Liver (tissue), 9 donors: ENCODE data around the gene PDK2. TPM values are rescaled to one million over a fixed set of nuclear protein-coding genes. Genes with fewer than 3 reads are reported as not detected.

ENCODE experiments used
- DNase-seq: peaks from one replicate; pipeline ENCODE4 v3.0.0-alpha.2; 2017; ENCODE audit warnings: low spot score
- H3K27ac ChIP-seq, 2 donors: one replicate each; pipeline ENCODE4 v1.7.0; 2013; ENCODE audit warnings: inconsistent platforms in 2 of 2, low read length in 2 of 2, control low read depth in 1 of 2, low read depth in 1 of 2, mild to moderate bottlenecking in 1 of 2
- H3K27me3 ChIP-seq, 4 donors: one replicate each; pipeline versions ENCODE4 v1.6.1 to v1.7.0; 2013; ENCODE audit warnings: low read length in 3 of 4, inconsistent platforms in 1 of 4, mild to moderate bottlenecking in 1 of 4, moderate library complexity in 1 of 4; ENCODE audit not compliant: control insufficient read depth in 4 of 4, insufficient read depth in 4 of 4
- H3K36me3 ChIP-seq, 4 donors: one replicate each; pipeline versions ENCODE4 v1.6.1 to v1.7.0; 2013; ENCODE audit warnings: low read length in 3 of 4, mild to moderate bottlenecking in 3 of 4, low read depth in 1 of 4, moderate library complexity in 1 of 4; ENCODE audit not compliant: control insufficient read depth in 4 of 4, insufficient read depth in 3 of 4
- H3K4me1 ChIP-seq, 4 donors: one replicate each; pipeline versions ENCODE4 v1.6.1 to v1.7.0; 2013; ENCODE audit warnings: low read length in 3 of 4, mild to moderate bottlenecking in 3 of 4, moderate library complexity in 1 of 4; ENCODE audit not compliant: control insufficient read depth in 4 of 4, insufficient read depth in 4 of 4
- H3K4me3 ChIP-seq, 3 donors: one replicate each; pipeline versions ENCODE4 v1.6.1 to v1.7.0; 2013; ENCODE audit warnings: low read length in 3 of 3, control low read depth in 1 of 3, low read depth in 1 of 3, mild to moderate bottlenecking in 1 of 3
- H3K9ac ChIP-seq, 2 donors: one replicate each; pipeline ENCODE4 v1.7.0; 2013; ENCODE audit warnings: low read length in 2 of 2, mild to moderate bottlenecking in 2 of 2, moderate library complexity in 2 of 2, control low read depth in 1 of 2, low read depth in 1 of 2
- H3K9me3 ChIP-seq, 4 donors: one replicate each; pipeline versions ENCODE4 v1.6.1 to v1.7.0; 2013; ENCODE audit warnings: low read length in 3 of 4; ENCODE audit not compliant: control insufficient read depth in 4 of 4
- ATF3 ChIP-seq: IDR thresholded peaks from 2 replicates; pipeline ENCODE4 v1.6.1; 2016; ENCODE audit warnings: antibody characterized with exemption
- CTCF ChIP-seq: fragments of 150-350 bp; IDR thresholded peaks from 2 replicates; pipeline ENCODE4 v1.5.1; 2017; ENCODE audit warnings: improper control_type of control experiment, low read depth, low read length; ENCODE audit not compliant: missing input control
- EGR1 ChIP-seq, 2 donors: IDR thresholded peaks; 2 replicates each; pipeline ENCODE4 v1.6.1; 2016 to 2018; ENCODE audit warnings: antibody characterized with exemption in 2 of 2, low read depth in 2 of 2
- FOXA1 ChIP-seq: IDR thresholded peaks from 2 replicates; pipeline ENCODE4 v1.6.1; 2016; ENCODE audit warnings: antibody characterized with exemption
- FOXA2 ChIP-seq: IDR thresholded peaks from 2 replicates; pipeline ENCODE4 v1.6.1; 2016; ENCODE audit warnings: antibody characterized with exemption
- GABPA ChIP-seq, 2 donors: IDR thresholded peaks in 1 of 2; conservative IDR thresholded peaks in 1 of 2; 2 replicates each; pipeline ENCODE4 v1.6.1; 2016; ENCODE audit warnings: antibody characterized with exemption in 2 of 2, mild to moderate bottlenecking in 1 of 2, moderate library complexity in 1 of 2
- HNF4A ChIP-seq, 2 donors: conservative IDR thresholded peaks; 2 replicates each; pipeline ENCODE4 v1.6.1; 2016; ENCODE audit warnings: antibody characterized with exemption in 2 of 2, mild to moderate bottlenecking in 2 of 2
- HNF4G ChIP-seq: IDR thresholded peaks from 2 replicates; pipeline ENCODE4 v1.6.1; 2016; ENCODE audit warnings: antibody characterized with exemption
- JUND ChIP-seq, 2 donors: IDR thresholded peaks; 2 replicates each; pipeline ENCODE4 v1.6.1; 2016; ENCODE audit warnings: antibody characterized with exemption in 2 of 2
- MAX ChIP-seq: IDR thresholded peaks from 2 replicates; pipeline ENCODE4 v1.6.1; 2016; ENCODE audit warnings: antibody characterized with exemption
- NR2F2 ChIP-seq: IDR thresholded peaks from 2 replicates; pipeline ENCODE4 v1.6.1; 2016; ENCODE audit warnings: antibody characterized with exemption
- RAD21 ChIP-seq, 2 donors: IDR thresholded peaks; 2 replicates each; pipeline ENCODE4 v1.6.1; 2016; ENCODE audit warnings: antibody characterized with exemption in 2 of 2, mild to moderate bottlenecking in 2 of 2
- RXRA ChIP-seq, 2 donors: IDR thresholded peaks; 2 replicates each; pipeline ENCODE4 v1.6.1; 2017 to 2018; ENCODE audit warnings: antibody characterized with exemption in 2 of 2, mild to moderate bottlenecking in 1 of 2
- SP1 ChIP-seq: IDR thresholded peaks from 2 replicates; pipeline ENCODE4 v1.6.1; 2018; ENCODE audit warnings: antibody characterized with exemption, mild to moderate bottlenecking
- TAF1 ChIP-seq: conservative IDR thresholded peaks from 2 replicates; pipeline ENCODE4 v1.6.1; 2016; ENCODE audit warnings: antibody characterized with exemption, mild to moderate bottlenecking
- YY1 ChIP-seq: IDR thresholded peaks from 2 replicates; pipeline ENCODE4 v1.6.1; 2016; ENCODE audit warnings: antibody characterized with exemption, mild to moderate bottlenecking
- WGBS: extraction: QIAGEN DNeasy Blood & Tissue Kit; methylation state at CpG from one replicate; pipeline ENCODE4 v1.1.7; 2013; 5-methylcytosine and 5-hydroxymethylcytosine counted together
- polyA plus RNA-seq, 2 donors: library from polyadenylated mRNA; stranded (reverse) in 1 of 2; unstranded in 1 of 2; fragments of 200-250 nt in 1 of 2; fragments of >200 nt in 1 of 2; fragmentation: Nextera tagmentation in 1 of 2; extraction: Ambion mirVana in 1 of 2; gene quantifications; one replicate each; pipeline versions ENCODE4 v1.2.1 to v1.2.3, GENCODE V29; 2013 to 2015
- total RNA-seq, 2 donors: library from RNA; depleted of rRNA; stranded (reverse); fragments of >200 nt; gene quantifications; one replicate each; pipeline ENCODE4 v1.2.3, GENCODE V29; 2014
- TF ChIP-seq, protein P1 (sequence below): IDR thresholded peaks from 2 replicates; pipeline ENCODE4 v1.6.1; 2016; ENCODE audit warnings: antibody characterized with exemption, mild to moderate bottlenecking
- TF ChIP-seq, protein P2 (sequence below): IDR thresholded peaks from 2 replicates; pipeline ENCODE4 v1.6.1; 2016; ENCODE audit warnings: antibody characterized with exemption
- donor health status: healthy.
- donor health status: healthy.
- donor health status: healthy.
- donor health status: healthy.
- donor health status: healthy.

Gene PDK2
- total and polyA plus RNA-seq, 4 donors: 8.6 to 36.6 (median 28.5) TPM

- Histone ChIP-seq H3K4me3 (no peak overlapping the region), H3K9ac (no peak overlapping the region), H3K27ac (peak overlapping the region; percentile 74), H3K36me3 (peaks cover 6 to 27% (median 16%) of the 10 kb centered on the region in 4 donors), H3K9me3 (no peaks in the 10 kb centered on the region), H3K4me1 (peaks cover 2 to 16% (median 10%) of the 10 kb centered on the region in 4 donors), H3K27me3 (no peaks in the 10 kb centered on the region)
- TF ChIP-seq NR2F2: peak; percentile 71
- no peak for TF ChIP-seq HNF4A (conservative IDR thresholded peaks at IDR 0.05)
- peak in 1 of 2 donors; percentile 70 for TF ChIP-seq EGR1 (IDR thresholded peaks at IDR 0.05; ENCODE audit: low read depth in 2 of 2)
- TF ChIP-seq GABPA (IDR thresholded peaks at IDR 0.05 in 1 of 2, conservative IDR thresholded peaks at IDR 0.05 in 1 of 2): no peak
- no peak for TF ChIP-seq TAF1
- TF ChIP-seq RAD21 (IDR thresholded peaks at IDR 0.05): peak in 1 of 2 donors; percentile 5
- no peak for TF ChIP-seq CTCF
- TF ChIP-seq SP1: peak; percentile 63
- TF ChIP-seq JUND (IDR thresholded peaks at IDR 0.05): no peak
- TF ChIP-seq FOXA1: no peak
- no peak for TF ChIP-seq MAX
- TF ChIP-seq, protein P1, sequence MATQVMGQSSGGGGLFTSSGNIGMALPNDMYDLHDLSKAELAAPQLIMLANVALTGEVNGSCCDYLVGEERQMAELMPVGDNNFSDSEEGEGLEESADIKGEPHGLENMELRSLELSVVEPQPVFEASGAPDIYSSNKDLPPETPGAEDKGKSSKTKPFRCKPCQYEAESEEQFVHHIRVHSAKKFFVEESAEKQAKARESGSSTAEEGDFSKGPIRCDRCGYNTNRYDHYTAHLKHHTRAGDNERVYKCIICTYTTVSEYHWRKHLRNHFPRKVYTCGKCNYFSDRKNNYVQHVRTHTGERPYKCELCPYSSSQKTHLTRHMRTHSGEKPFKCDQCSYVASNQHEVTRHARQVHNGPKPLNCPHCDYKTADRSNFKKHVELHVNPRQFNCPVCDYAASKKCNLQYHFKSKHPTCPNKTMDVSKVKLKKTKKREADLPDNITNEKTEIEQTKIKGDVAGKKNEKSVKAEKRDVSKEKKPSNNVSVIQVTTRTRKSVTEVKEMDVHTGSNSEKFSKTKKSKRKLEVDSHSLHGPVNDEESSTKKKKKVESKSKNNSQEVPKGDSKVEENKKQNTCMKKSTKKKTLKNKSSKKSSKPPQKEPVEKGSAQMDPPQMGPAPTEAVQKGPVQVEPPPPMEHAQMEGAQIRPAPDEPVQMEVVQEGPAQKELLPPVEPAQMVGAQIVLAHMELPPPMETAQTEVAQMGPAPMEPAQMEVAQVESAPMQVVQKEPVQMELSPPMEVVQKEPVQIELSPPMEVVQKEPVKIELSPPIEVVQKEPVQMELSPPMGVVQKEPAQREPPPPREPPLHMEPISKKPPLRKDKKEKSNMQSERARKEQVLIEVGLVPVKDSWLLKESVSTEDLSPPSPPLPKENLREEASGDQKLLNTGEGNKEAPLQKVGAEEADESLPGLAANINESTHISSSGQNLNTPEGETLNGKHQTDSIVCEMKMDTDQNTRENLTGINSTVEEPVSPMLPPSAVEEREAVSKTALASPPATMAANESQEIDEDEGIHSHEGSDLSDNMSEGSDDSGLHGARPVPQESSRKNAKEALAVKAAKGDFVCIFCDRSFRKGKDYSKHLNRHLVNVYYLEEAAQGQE: no peak
- no peak for TF ChIP-seq HNF4G
- TF ChIP-seq, protein P2, sequence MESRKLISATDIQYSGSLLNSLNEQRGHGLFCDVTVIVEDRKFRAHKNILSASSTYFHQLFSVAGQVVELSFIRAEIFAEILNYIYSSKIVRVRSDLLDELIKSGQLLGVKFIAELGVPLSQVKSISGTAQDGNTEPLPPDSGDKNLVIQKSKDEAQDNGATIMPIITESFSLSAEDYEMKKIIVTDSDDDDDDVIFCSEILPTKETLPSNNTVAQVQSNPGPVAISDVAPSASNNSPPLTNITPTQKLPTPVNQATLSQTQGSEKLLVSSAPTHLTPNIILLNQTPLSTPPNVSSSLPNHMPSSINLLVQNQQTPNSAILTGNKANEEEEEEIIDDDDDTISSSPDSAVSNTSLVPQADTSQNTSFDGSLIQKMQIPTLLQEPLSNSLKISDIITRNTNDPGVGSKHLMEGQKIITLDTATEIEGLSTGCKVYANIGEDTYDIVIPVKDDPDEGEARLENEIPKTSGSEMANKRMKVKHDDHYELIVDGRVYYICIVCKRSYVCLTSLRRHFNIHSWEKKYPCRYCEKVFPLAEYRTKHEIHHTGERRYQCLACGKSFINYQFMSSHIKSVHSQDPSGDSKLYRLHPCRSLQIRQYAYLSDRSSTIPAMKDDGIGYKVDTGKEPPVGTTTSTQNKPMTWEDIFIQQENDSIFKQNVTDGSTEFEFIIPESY: no peak
- TF ChIP-seq ATF3: no peak
- TF ChIP-seq FOXA2: no peak
- TF ChIP-seq RXRA (IDR thresholded peaks at IDR 0.05): peak; percentile 42 to 51
- peak; percentile 16 for TF ChIP-seq YY1
- no peak for DNase-seq
- 63% methylated on average over 14 of the region's 14 CpGs for WGBS
Measured at GRCh38 chr17:50111673-50112655, 16.8 kb downstream of the PDK2 start.
